ENCODE results near the gene SFRP2. TPM values are rescaled to one million over a fixed set of nuclear protein-coding genes. Genes with fewer than 3 reads are reported as not detected.

The SFRP2 gene
- total RNA-seq, 3 donors from 2014 or later = 6.9 to 60.4 (median 54.1) TPM

DNA sequence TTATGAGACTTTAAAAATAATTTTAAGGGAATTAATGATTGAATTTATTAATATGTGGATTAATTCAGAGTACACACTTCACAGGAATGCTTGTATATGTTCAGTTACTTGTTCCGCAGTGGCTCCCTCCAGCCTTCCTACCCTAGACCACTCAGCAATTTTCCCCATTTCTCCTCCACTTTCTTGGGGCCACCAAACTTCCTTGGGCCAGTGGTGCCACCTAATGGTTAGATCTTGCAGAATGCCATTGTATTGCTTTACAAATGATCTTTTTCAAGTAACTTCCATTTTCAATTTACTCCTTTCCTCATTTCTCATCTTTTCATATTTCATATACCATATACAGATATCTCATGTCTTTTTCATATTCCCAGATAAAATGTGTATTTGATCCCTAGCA is 25.5 kb downstream of the SFRP2 start:
- intact Hi-C loops (cut with DNase I; ENCODE audit: low total_unique reads) = no loop called here
- no peak overlapping the region for H3K27ac ChIP-seq
- no peaks in the 10 kb centered on the region for H3K36me3 ChIP-seq
- H3K9me3 ChIP-seq = no peaks in the 10 kb centered on the region
- TF ChIP-seq POLR2A (IDR thresholded peaks at IDR 0.05) = no peak
- no peaks in the 10 kb centered on the region for H3K27me3 ChIP-seq
- H3K4me3 ChIP-seq = no peak overlapping the region
- H3K4me1 ChIP-seq = no peaks in the 10 kb centered on the region
- no peak for DNase-seq (ENCODE audit: low spot score in 2 of 2)

DNA sequence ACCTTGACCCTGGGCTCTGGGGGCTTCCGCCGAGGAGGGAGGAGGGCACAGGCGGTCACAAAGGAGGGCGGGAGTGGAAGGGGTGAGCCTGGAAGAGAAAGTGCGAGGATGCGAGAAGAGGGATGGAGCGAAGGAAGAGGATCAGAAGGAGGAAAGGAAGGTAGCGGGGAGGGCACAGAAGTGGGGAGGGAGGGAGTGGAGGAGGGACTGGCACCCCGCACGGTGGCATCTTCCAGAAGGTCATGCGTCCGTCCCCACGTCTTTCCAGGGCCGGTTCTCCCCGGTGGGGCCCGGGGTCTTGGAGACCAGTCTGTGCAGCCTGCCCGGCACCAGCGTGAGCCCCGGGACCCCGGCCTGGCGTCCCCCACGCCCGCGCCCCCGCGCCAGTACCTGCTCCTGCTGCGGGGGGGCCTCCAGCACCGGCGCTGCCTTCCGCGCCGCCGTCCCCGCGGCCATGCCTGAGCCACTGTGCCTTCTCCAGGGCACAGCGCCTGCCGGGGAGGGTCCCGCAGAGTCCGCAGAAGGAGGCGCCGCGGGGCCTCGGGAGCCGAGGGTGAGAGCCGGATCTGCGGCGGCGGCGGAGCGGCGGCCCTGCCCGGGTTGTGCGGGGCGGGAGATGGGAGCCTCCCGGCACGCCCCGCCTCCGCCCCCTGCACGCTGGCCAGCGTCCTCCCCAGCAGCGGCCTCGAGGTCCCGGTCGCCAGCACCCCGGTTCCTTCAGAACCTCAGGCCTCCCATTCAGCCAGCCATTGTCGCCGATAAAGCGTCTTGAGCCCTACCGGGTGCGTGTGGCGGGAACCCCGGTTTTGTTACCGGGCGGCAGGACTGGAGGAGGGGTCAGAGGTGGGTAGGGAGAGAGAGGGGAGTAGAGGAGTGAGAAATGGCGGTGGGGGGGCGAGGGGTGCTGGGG is 29.2 kb downstream of the SFRP2 start, which contains the start of gene RNF175:
TSS of gene RNF175 (minus strand) at position 618 of the 910 bp plus-strand sequence. CDS start at position 456, 162 bp downstream.
- DNase-seq (ENCODE audit: low spot score in 2 of 2) = no peak
- intact Hi-C loops (cut with DNase I; ENCODE audit: low total_unique reads) = loop anchor here (10.0 kb wide), 1 partner anchor 415 kb away; the partner anchor contains the start of gene MND1

DNA sequence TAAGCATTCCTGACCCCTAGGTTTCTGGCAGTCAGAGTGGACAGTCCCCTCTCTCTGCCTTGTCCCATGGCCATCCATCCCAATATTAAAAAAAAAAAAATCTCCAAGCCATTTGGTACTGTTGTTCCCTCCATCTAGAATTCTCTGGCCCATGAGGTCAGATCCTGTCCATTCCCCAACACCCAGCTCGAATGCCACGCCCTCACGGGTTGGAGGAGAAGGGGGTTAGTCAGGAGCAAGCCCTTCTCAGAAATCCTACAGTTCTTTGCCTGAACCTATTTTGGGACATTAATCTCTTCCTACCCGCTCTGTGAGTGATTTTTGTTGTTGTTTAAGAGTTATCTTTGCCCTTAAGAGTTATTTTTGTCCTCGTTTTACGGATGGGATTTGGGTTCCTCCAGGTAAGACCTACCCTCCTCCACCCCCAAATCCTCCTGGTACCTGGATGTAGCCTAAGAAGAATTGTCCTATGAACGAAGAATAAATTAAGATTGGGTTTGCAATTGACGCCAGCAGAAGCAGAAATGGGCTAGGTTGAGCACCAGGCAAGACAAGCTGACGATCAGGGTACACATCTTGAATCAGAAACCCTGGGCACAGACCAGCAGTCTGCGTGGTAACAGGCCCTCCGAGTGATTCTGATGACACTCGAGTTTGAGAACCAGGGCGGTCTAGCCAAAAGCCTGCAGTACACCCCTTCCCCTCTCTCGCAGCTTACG is 30.0 kb downstream of the SFRP2 start:
- Histone ChIP-seq H3K36me3 (no peaks in the 10 kb centered on the region), H3K27me3 (no peaks in the 10 kb centered on the region), H3K4me3 (peak overlapping the region; percentile 48 to 87 (median 59)), H3K27ac (no peak overlapping the region), H3K9me3 (no peaks in the 10 kb centered on the region), H3K4me1 (no peaks in the 10 kb centered on the region)
- TF ChIP-seq POLR2A (IDR thresholded peaks at IDR 0.05) (no peak), POLR2AphosphoS5 (IDR thresholded peaks at IDR 0.05) (no peak)
- TF ChIP-seq, protein P1, sequence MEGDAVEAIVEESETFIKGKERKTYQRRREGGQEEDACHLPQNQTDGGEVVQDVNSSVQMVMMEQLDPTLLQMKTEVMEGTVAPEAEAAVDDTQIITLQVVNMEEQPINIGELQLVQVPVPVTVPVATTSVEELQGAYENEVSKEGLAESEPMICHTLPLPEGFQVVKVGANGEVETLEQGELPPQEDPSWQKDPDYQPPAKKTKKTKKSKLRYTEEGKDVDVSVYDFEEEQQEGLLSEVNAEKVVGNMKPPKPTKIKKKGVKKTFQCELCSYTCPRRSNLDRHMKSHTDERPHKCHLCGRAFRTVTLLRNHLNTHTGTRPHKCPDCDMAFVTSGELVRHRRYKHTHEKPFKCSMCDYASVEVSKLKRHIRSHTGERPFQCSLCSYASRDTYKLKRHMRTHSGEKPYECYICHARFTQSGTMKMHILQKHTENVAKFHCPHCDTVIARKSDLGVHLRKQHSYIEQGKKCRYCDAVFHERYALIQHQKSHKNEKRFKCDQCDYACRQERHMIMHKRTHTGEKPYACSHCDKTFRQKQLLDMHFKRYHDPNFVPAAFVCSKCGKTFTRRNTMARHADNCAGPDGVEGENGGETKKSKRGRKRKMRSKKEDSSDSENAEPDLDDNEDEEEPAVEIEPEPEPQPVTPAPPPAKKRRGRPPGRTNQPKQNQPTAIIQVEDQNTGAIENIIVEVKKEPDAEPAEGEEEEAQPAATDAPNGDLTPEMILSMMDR (IDR thresholded peaks at IDR 0.05) = no peak
- intact Hi-C loops (cut with DNase I; ENCODE audit: low total_unique reads) = loop anchor here (10.0 kb wide), 1 partner anchor 414 kb away; the partner anchor contains the start of gene MND1
- no peak for DNase-seq (ENCODE audit: low spot score in 2 of 2)

More for the DNA sequence above, 29.2 kb downstream of the SFRP2 start, which contains the start of gene RNF175:
- Histone ChIP-seq H3K9me3 (no peaks in the 10 kb centered on the region), H3K4me3 (peak within 1 kb of the TSS; percentile 48 to 87 (median 59)), H3K36me3 (no peaks in the 10 kb centered on the region), H3K27ac (no peak within 1 kb of the TSS), H3K4me1 (no peaks in the 10 kb centered on the region), H3K27me3 (no peaks in the 10 kb centered on the region)
- no peak for TF ChIP-seq POLR2AphosphoS5 (IDR thresholded peaks at IDR 0.05)
- TF ChIP-seq, protein P1 (IDR thresholded peaks at IDR 0.05) = no peak
- TF ChIP-seq POLR2A (IDR thresholded peaks at IDR 0.05) = no peak

DNA sequence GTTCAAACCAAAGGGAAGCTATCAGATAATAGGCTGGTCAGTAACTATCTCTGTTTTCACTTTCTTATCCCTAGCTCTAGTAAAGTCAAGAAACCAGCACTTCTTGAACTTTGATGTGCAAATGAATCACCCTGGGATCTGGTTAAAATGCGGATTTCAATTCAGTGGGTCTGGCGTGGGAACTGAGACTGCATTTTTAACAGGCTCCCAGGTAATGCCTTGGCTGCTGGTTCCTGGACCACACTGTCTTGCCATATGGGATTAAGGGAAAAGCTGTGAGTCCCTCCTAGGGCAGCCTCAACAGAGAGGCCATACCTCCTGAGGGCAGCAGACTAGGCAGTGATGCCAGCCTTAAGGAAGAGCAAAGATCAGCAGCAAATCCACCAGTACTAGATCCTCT is 30.7 kb downstream of the SFRP2 start:
- TF ChIP-seq POLR2A (IDR thresholded peaks at IDR 0.05) = no peak
- TF ChIP-seq POLR2AphosphoS5 (IDR thresholded peaks at IDR 0.05) = no peak
- TF ChIP-seq, protein P1 (IDR thresholded peaks at IDR 0.05) = no peak
- H3K27ac ChIP-seq = no peak overlapping the region
- H3K4me3 ChIP-seq = no peak overlapping the region
- intact Hi-C loops (cut with DNase I; ENCODE audit: low total_unique reads) = loop anchor here (10.0 kb wide), 1 partner anchor 413 kb away; the partner anchor contains the start of gene MND1
- H3K27me3 ChIP-seq = no peaks in the 10 kb centered on the region
- no peaks in the 10 kb centered on the region for H3K4me1 ChIP-seq
- no peak for DNase-seq (ENCODE audit: low spot score in 2 of 2)
- no peaks in the 10 kb centered on the region for H3K36me3 ChIP-seq
- no peaks in the 10 kb centered on the region for H3K9me3 ChIP-seq

DNA sequence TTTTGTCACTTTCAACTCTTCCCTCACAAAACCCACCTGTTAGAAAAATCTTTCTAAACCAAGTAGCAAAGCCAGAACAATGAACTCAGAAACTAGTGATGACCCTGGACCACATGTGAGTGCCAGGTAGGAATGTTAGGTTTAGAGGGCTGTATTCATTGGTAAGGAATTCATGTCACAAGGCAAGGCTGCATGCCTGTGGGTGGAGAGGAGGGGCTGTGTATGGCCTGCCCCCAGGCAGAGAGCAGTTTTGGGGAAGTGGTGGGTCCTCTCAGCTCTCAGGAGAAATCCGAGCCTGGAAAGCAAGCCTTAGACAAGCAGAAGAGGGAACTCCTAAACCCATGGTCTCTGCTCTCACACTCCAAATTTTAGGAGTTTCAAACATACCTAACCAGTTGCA is 31.5 kb downstream of the SFRP2 start:
- no peaks in the 10 kb centered on the region for H3K9me3 ChIP-seq
- TF ChIP-seq POLR2A (IDR thresholded peaks at IDR 0.05) (no peak), POLR2AphosphoS5 (IDR thresholded peaks at IDR 0.05) (no peak)
- TF ChIP-seq, protein P1 (IDR thresholded peaks at IDR 0.05) = no peak
- no peak overlapping the region for H3K27ac ChIP-seq
- intact Hi-C loops (cut with DNase I; ENCODE audit: low total_unique reads) = loop anchor here (10.0 kb wide), 1 partner anchor 413 kb away; the partner anchor contains the start of gene MND1
- H3K4me1 ChIP-seq = no peaks in the 10 kb centered on the region
- H3K27me3 ChIP-seq = no peaks in the 10 kb centered on the region
- H3K36me3 ChIP-seq = no peaks in the 10 kb centered on the region
- DNase-seq (ENCODE audit: low spot score in 2 of 2) = no peak
- no peak overlapping the region for H3K4me3 ChIP-seq

Measured in breast epithelium (tissue), 4 donors.